H1 (cell line): Measurements from ENCODE around the gene RDH5. TPM values are rescaled to one million over a fixed set of nuclear protein-coding genes. Genes with fewer than 3 reads are reported as not detected.

Experiments used
- CTCF ChIA-PET: fragments of 300-600 bp; sonication (Branson Sonifier 250); formaldehyde crosslinking; loops from one replicate; lab custom pipeline; 2021; ENCODE audit not compliant: partially characterized antibody; lab: Charles Lee
- POLR2A ChIA-PET: fragments of 300-600 bp; sonication (Branson Sonifier 250); formaldehyde crosslinking; loops from one replicate; lab custom pipeline; 2021; ENCODE audit warnings: inconsistent platforms; ENCODE audit not compliant: partially characterized antibody; lab: Charles Lee
- DNase-seq, 2 experiments: peaks; one replicate each; pipeline versions ENCODE4 v3.0.0 to v3.0.0-alpha.2; 2010 to 2022; ENCODE audit warnings: low spot score in 2 of 2, low read depth in 1 of 2, mixed read lengths in 1 of 2
- FAIRE-seq: peaks from 2 replicates; lab custom pipeline; 2011; peaks lifted over from hg19 to GRCh38; lab: Jason Lieb, UNC
- H2AFZ ChIP-seq: 2 replicates; pipeline ENCODE4 v1.8.1; 2012; ENCODE audit warnings: low read length, inconsistent platforms
- H2AK5ac ChIP-seq: 2 replicates; pipeline ENCODE4 v1.6.1; 2013; ENCODE audit warnings: low read depth, low read length
- H2BK120ac ChIP-seq: replicated peaks from 2 replicates; pipeline ENCODE3; 2013; ENCODE audit warnings: low read depth, low read length, inconsistent platforms
- H2BK12ac ChIP-seq: 2 replicates; pipeline ENCODE4 v1.6.1; 2013; ENCODE audit warnings: low read depth, low read length
- H2BK15ac ChIP-seq: 2 replicates; pipeline ENCODE4 v1.6.1; 2013; ENCODE audit warnings: low read length
- H2BK20ac ChIP-seq: 2 replicates; pipeline ENCODE4 v1.6.1; 2013; ENCODE audit warnings: low read length
- H2BK5ac ChIP-seq: 2 replicates; pipeline ENCODE4 v1.6.1; 2013; ENCODE audit warnings: low read depth, low read length
- H3K14ac ChIP-seq: 2 replicates; pipeline ENCODE4 v1.6.1; 2013; ENCODE audit warnings: inconsistent platforms; ENCODE audit not compliant: insufficient read length
- H3K18ac ChIP-seq: 2 replicates; pipeline ENCODE4 v1.6.1; 2013; ENCODE audit warnings: low read length; ENCODE audit errors: extremely low read depth
- H3K23ac ChIP-seq: 2 replicates; pipeline ENCODE4 v1.6.1; 2013; ENCODE audit warnings: inconsistent platforms; ENCODE audit not compliant: insufficient read length
- H3K23me2 ChIP-seq: 2 replicates; pipeline ENCODE4 v1.6.1; 2013; ENCODE audit warnings: low read depth, low read length
- H3K27ac ChIP-seq: 2 replicates; pipeline ENCODE4 v1.6.1; 2011; ENCODE audit warnings: low read depth, low read length, inconsistent platforms
- H3K27me3 ChIP-seq, 4 experiments: replicated peaks in 1 of 4; 1 replicate in 1 of 4; 2 replicates in 3 of 4; pipeline versions ENCODE4 v1.6.1 to v1.8.1; 2011 to 2013; ENCODE audit warnings: low read length in 3 of 4, mild to moderate bottlenecking in 3 of 4, inconsistent platforms in 2 of 4, mixed read lengths in 2 of 4, moderate library complexity in 1 of 4; ENCODE audit not compliant: control insufficient read depth in 3 of 4, insufficient read depth in 3 of 4; ENCODE audit errors: extremely low read depth in 1 of 4
- H3K36me3 ChIP-seq, 4 experiments: 2 replicates each; pipeline versions ENCODE4 v1.6.1 to v1.8.1; 2011 to 2013; ENCODE audit warnings: mild to moderate bottlenecking in 4 of 4, low read length in 3 of 4, moderate library complexity in 2 of 4, control low read depth in 1 of 4, inconsistent platforms in 1 of 4; ENCODE audit not compliant: insufficient read depth in 4 of 4, control insufficient read depth in 2 of 4
- H3K4ac ChIP-seq: replicated peaks from 2 replicates; pipeline ENCODE3; 2013; ENCODE audit warnings: low read length, low read depth, mixed read lengths, inconsistent platforms; ENCODE audit not compliant: insufficient read length
- H3K4me1 ChIP-seq, 4 experiments: replicated peaks in 1 of 4; 1 replicate in 1 of 4; 2 replicates in 3 of 4; pipeline versions ENCODE4 v1.6.1 to v1.8.1; 2011 to 2013; ENCODE audit warnings: low read length in 3 of 4, inconsistent platforms in 2 of 4, mixed read lengths in 1 of 4; ENCODE audit not compliant: insufficient read depth in 4 of 4, control insufficient read depth in 3 of 4
- H3K4me2 ChIP-seq, 2 experiments: 2 replicates each; pipeline versions ENCODE4 v1.6.1 to v1.8.1; 2011 to 2013; ENCODE audit warnings: low read depth in 2 of 2, low read length in 2 of 2, control low read depth in 1 of 2, inconsistent platforms in 1 of 2, mild to moderate bottlenecking in 1 of 2; ENCODE audit not compliant: insufficient read depth in 1 of 2
- H3K4me3 ChIP-seq, 4 experiments: fragments of 200-600, 300-600 bp in 1 of 4; sonication (generic), shearing (Covaris generic), sonication (Bioruptor Twin) in 1 of 4; 2 replicates each; pipeline versions ENCODE4 v1.5.1 to v1.8.1; 2011 to 2016; ENCODE audit warnings: low read length in 4 of 4, low read depth in 3 of 4, control low read depth in 2 of 4, inconsistent platforms in 2 of 4, mild to moderate bottlenecking in 2 of 4, mixed read lengths in 1 of 4, moderate library complexity in 1 of 4; ENCODE audit not compliant: insufficient read depth in 2 of 4; ENCODE audit errors: extremely low read depth in 1 of 4
- H3K56ac ChIP-seq: replicated peaks from 2 replicates; pipeline ENCODE3; 2013; ENCODE audit warnings: low read depth, mild to moderate bottlenecking, mixed read lengths, low read length, inconsistent platforms; ENCODE audit not compliant: insufficient read length
- H3K79me1 ChIP-seq: 2 replicates; pipeline ENCODE4 v1.6.1; 2013; ENCODE audit warnings: low read depth, low read length, control low read depth
- H3K79me2 ChIP-seq, 2 experiments: 2 replicates each; pipeline versions ENCODE4 v1.6.1 to v1.8.1; 2012 to 2013; ENCODE audit warnings: low read length in 2 of 2, mild to moderate bottlenecking in 2 of 2, inconsistent platforms in 1 of 2; ENCODE audit not compliant: insufficient read depth in 2 of 2, control insufficient read depth in 1 of 2
- H3K9ac ChIP-seq, 4 experiments: replicated peaks in 1 of 4; 1 replicate in 1 of 4; 2 replicates in 3 of 4; pipeline versions ENCODE4 v1.6.1 to v1.8.1; 2011 to 2013; ENCODE audit warnings: low read depth in 3 of 4, low read length in 3 of 4, control low read depth in 2 of 4, mild to moderate bottlenecking in 2 of 4, moderate library complexity in 2 of 4, inconsistent platforms in 1 of 4; ENCODE audit errors: extremely low read depth in 1 of 4
- H3K9me3 ChIP-seq, 2 experiments: 2 replicates each; pipeline versions ENCODE4 v1.6.1 to v1.8.1; 2012 to 2013; ENCODE audit warnings: mild to moderate bottlenecking in 2 of 2, moderate library complexity in 2 of 2, control low read depth in 1 of 2, inconsistent platforms in 1 of 2, low read depth in 1 of 2, low read length in 1 of 2, mixed read lengths in 1 of 2; ENCODE audit not compliant: insufficient read depth in 2 of 2
- H4K20me1 ChIP-seq, 2 experiments: replicated peaks in 1 of 2; 2 replicates each; pipeline versions ENCODE3 to v1.8.1; 2011 to 2013; ENCODE audit warnings: inconsistent platforms in 2 of 2, low read length in 2 of 2, mild to moderate bottlenecking in 1 of 2; ENCODE audit not compliant: insufficient read depth in 2 of 2, control insufficient read depth in 1 of 2
- H4K5ac ChIP-seq: 2 replicates; pipeline ENCODE4 v1.6.1; 2013; ENCODE audit warnings: low read length, low read depth, mixed read lengths, inconsistent platforms; ENCODE audit not compliant: insufficient read length
- H4K8ac ChIP-seq: 2 replicates; pipeline ENCODE4 v1.8.0; 2013; ENCODE audit warnings: mild to moderate bottlenecking, moderate library complexity, low read length, inconsistent platforms; ENCODE audit not compliant: insufficient read depth; ENCODE audit errors: extremely low read depth
- H4K91ac ChIP-seq: replicated peaks from 2 replicates; pipeline ENCODE3; 2013; ENCODE audit warnings: low read length, mixed read lengths, inconsistent platforms; ENCODE audit not compliant: insufficient read length
- BACH1 ChIP-seq: IDR thresholded peaks from 2 replicates; pipeline ENCODE4 v1.6.1; 2012; ENCODE audit warnings: low read length, improper control_type of control experiment
- EGR1 ChIP-seq: IDR thresholded peaks from 2 replicates; pipeline ENCODE4 v1.6.1; 2011; ENCODE audit warnings: low read depth, low read length, borderline replicate concordance
- JUND ChIP-seq: IDR thresholded peaks from 2 replicates; pipeline ENCODE4 v1.6.1; 2011; ENCODE audit warnings: mild to moderate bottlenecking, improper control_type of control experiment, low read length
- KDM1A ChIP-seq: fragments of 200-600, 300-600 bp; sonication (generic); IDR thresholded peaks from 2 replicates; pipeline ENCODE4 v1.7.1; 2016; ENCODE audit warnings: mild to moderate bottlenecking, low read length, borderline replicate concordance
- MAFK ChIP-seq: IDR thresholded peaks from 2 replicates; pipeline ENCODE4 v1.6.1; 2012; ENCODE audit warnings: low read depth, mild to moderate bottlenecking, improper control_type of control experiment, low read length
- RFX5 ChIP-seq: IDR thresholded peaks from 2 replicates; pipeline ENCODE4 v1.6.1; 2011; ENCODE audit warnings: low read depth, low read length, improper control_type of control experiment, borderline replicate concordance
- RNF2 ChIP-seq: fragments of 200-900, 300-1000 bp; sonication (generic); IDR thresholded peaks from 2 replicates; pipeline ENCODE4 v1.7.1; 2016; ENCODE audit warnings: borderline replicate concordance, low read depth, mild to moderate bottlenecking, antibody characterized with exemption, low read length; ENCODE audit not compliant: poor library complexity, severe bottlenecking; ENCODE audit errors: missing control alignments
- RXRA ChIP-seq: IDR thresholded peaks from 2 replicates; pipeline ENCODE4 v1.6.1; 2011; ENCODE audit warnings: low read depth, mild to moderate bottlenecking, low read length, moderate library complexity; ENCODE audit not compliant: insufficient read depth
- SP2 ChIP-seq: IDR thresholded peaks from 2 replicates; pipeline ENCODE4 v1.6.1; 2012; ENCODE audit warnings: mild to moderate bottlenecking, low read length, inconsistent platforms
- SP4 ChIP-seq: IDR thresholded peaks from 2 replicates; pipeline ENCODE4 v1.6.1; 2012; ENCODE audit warnings: low read length, inconsistent platforms
- TBP ChIP-seq: IDR thresholded peaks from 2 replicates; pipeline ENCODE4 v1.6.1; 2011; ENCODE audit warnings: low read depth, low read length, improper control_type of control experiment
- WGBS, 2 experiments: shearing (Covaris generic) in 1 of 2; methylation state at CpG; one replicate each; pipeline versions ENCODE4 v1.1.6 to v1.1.7; 2013 to 2015; ENCODE audit warnings: low lambda C conversion rate in 2 of 2, mixed read lengths in 2 of 2, inconsistent platforms in 1 of 2, low coverage in 1 of 2, missing lambda C conversion rate in 1 of 2; ENCODE audit not compliant: insufficient replicate concordance in 2 of 2, insufficient coverage in 1 of 2, insufficient read length in 1 of 2; ENCODE audit errors: extremely low coverage in 1 of 2, missing lambda C conversion rate in 1 of 2; 5-methylcytosine and 5-hydroxymethylcytosine counted together
- polyA plus RNA-seq, 7 experiments: library from polyadenylated mRNA; depleted of rRNA in 3 of 7; stranded (reverse) in 5 of 7; unstranded in 2 of 7; fragments of >200 nt in 5 of 7; fragments of 200-250 nt in 2 of 7; gene quantifications; 1 replicate in 5 of 7; 2 replicates in 1 of 7; 4 replicates in 1 of 7; pipeline versions ENCODE4 v1.2.1 to v1.2.3, GENCODE V29; 2011 to 2013; ENCODE audit warnings: missing spikeins in 2 of 7, mixed read lengths in 2 of 7
- total RNA-seq: library from RNA; stranded (reverse); fragmentation: NEBNext Ultra II Directional; extraction: Animal tissue kit (Norgen Biotek cat#: 25700); gene quantifications from 2 replicates; pipeline ENCODE4 v1.2.1, GENCODE V29; 2021
- TF ChIP-seq, protein P1 (sequence below): IDR thresholded peaks from 2 replicates; pipeline ENCODE4 v1.6.1; 2012; ENCODE audit warnings: low read length, inconsistent platforms

Gene RDH5
- total and polyA plus RNA-seq, 2 of the 8 experiments (the other 6 are each of a cell fraction or from before 2014, with no cell fraction given), result 4.2 to 6.0 TPM

DNA sequence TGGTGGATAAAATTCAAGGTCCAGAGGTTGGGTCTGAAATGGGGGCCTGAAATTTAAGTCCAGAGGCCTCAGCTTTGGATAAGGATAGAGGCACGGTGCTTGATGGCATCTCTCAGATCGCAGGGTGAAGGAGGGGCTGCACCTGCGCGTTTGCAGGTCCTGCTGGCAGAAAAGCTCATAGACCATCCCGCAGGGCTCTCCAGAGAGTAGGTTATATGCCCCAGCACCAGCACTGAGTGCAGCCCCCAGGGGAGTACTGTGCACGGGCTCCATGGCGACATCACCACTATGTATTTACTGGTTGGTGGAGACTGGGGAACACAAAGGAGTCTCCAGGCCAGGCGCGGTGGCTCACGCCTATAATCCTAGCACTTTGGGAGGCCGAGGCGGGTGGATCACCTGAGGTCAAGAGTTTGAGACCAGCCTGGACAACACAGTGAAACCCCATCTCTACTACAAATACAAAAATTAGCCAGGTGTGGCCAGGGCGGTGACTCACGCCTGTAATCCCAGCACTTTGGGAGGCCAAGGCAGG, 12.9 kb downstream of the RDH5 start:
- no peak overlapping the region for H2BK12ac ChIP-seq
- POLR2A ChIA-PET, result interaction anchor here (1.6 to 34.1 kb wide), 4 partner anchors 9 to 33 kb away, joined by 6 to 809 read pairs (median 56); partner anchors contain the start of genes BLOC1S1 and RDH5
- H2BK120ac ChIP-seq, result no peak overlapping the region
- no peak overlapping the region for H3K14ac ChIP-seq
- no peak overlapping the region for H2AFZ ChIP-seq
- peaks cover 0 to 1% of the 10 kb centered on the region in 2 experiments; a peak in 2 of 4 replicates for H3K79me2 ChIP-seq
- H3K23me2 ChIP-seq, result peaks cover 10% of the 10 kb centered on the region
- no peaks in the 10 kb centered on the region for H4K20me1 ChIP-seq
- H3K9ac ChIP-seq, result no peak overlapping the region
- no peak overlapping the region for H4K91ac ChIP-seq
- H3K4me2 ChIP-seq, result no peak overlapping the region
- H3K27ac ChIP-seq, result no peak overlapping the region
- no peak overlapping the region for H3K18ac ChIP-seq
- H4K8ac ChIP-seq, result no peak overlapping the region; the same call in 1 of the 2 replicates
- no peak overlapping the region for H3K4me3 ChIP-seq
- H3K9me3 ChIP-seq, result no peaks in the 10 kb centered on the region
- H2BK20ac ChIP-seq, result no peak overlapping the region
- H2BK5ac ChIP-seq, result no peak overlapping the region
- WGBS, 2 experiments, result 93% methylated on average over 13 of the region's 14 CpGs; no CpG with 5 or more reads in 1 of the 2 experiments
- H3K36me3 ChIP-seq, result no peaks in the 10 kb centered on the region
- H3K23ac ChIP-seq, result no peak overlapping the region
- no peak overlapping the region for H4K5ac ChIP-seq
- no peaks in the 10 kb centered on the region for H3K27me3 ChIP-seq
- DNase-seq (no peak), FAIRE-seq (no peak)
- H3K79me1 ChIP-seq, result no peaks in the 10 kb centered on the region
- no peak overlapping the region for H3K56ac ChIP-seq
- peaks cover 0 to 17% (median 9%) of the 10 kb centered on the region in 4 experiments; a peak in 5 of 7 replicates for H3K4me1 ChIP-seq
- CTCF ChIA-PET, result interaction anchor here (0.7 to 10.7 kb wide), 4 partner anchors 12 to 1294 kb away, joined by 3 to 229 read pairs (median 95); partner anchors contain the start of genes BLOC1S1 and RDH5
- no peak overlapping the region for H2BK15ac ChIP-seq
- no peak overlapping the region for H3K4ac ChIP-seq
- H2AK5ac ChIP-seq, result no peak overlapping the region
- TF ChIP-seq SP4 (no peak), KDM1A (no peak), TBP (no peak), EGR1 (no peak), RXRA (no peak), RFX5 (no peak), BACH1 (no peak), RNF2 (no peak), JUND (no peak), SP2 (no peak), MAFK (no peak)
- TF ChIP-seq, protein P1, sequence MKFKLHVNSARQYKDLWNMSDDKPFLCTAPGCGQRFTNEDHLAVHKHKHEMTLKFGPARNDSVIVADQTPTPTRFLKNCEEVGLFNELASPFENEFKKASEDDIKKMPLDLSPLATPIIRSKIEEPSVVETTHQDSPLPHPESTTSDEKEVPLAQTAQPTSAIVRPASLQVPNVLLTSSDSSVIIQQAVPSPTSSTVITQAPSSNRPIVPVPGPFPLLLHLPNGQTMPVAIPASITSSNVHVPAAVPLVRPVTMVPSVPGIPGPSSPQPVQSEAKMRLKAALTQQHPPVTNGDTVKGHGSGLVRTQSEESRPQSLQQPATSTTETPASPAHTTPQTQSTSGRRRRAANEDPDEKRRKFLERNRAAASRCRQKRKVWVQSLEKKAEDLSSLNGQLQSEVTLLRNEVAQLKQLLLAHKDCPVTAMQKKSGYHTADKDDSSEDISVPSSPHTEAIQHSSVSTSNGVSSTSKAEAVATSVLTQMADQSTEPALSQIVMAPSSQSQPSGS, result no peak
